H9 (cell line): Measurements from ENCODE around the gene VIPR2. TPM values are rescaled to one million over a fixed set of nuclear protein-coding genes. Genes with fewer than 3 reads are reported as not detected.

Experiments
- DNase-seq: peaks from one replicate; pipeline ENCODE4 v3.0.0-alpha.2; 2017
- H2AFZ ChIP-seq: one replicate; pipeline ENCODE4 v1.6.1; 2013; ENCODE audit warnings: mild to moderate bottlenecking, low read length, control low read depth, moderate library complexity
- H2AK5ac ChIP-seq: 2 replicates; pipeline ENCODE4 v1.6.1; 2013; ENCODE audit warnings: low read length, control low read depth, mixed read lengths; ENCODE audit not compliant: insufficient read length
- H2BK120ac ChIP-seq: one replicate; pipeline ENCODE4 v1.6.1; 2013; ENCODE audit warnings: low read depth, mild to moderate bottlenecking, low read length, control low read depth, inconsistent platforms; ENCODE audit not compliant: poor library complexity, severe bottlenecking
- H2BK12ac ChIP-seq: 2 replicates; pipeline ENCODE4 v1.6.1; 2013; ENCODE audit warnings: low read length, control low read depth, mixed read lengths, low read depth; ENCODE audit not compliant: insufficient read length
- H2BK15ac ChIP-seq: 2 replicates; pipeline ENCODE4 v1.6.1; 2013; ENCODE audit warnings: low read depth, low read length, control low read depth
- H2BK20ac ChIP-seq: one replicate; pipeline ENCODE4 v1.6.1; 2013; ENCODE audit warnings: low read depth, mild to moderate bottlenecking, low read length, control low read depth, inconsistent platforms; ENCODE audit not compliant: poor library complexity, severe bottlenecking
- H2BK5ac ChIP-seq: 2 replicates; pipeline ENCODE4 v1.6.1; 2013; ENCODE audit warnings: low read length, control low read depth, mixed read lengths; ENCODE audit not compliant: insufficient read length
- H3K14ac ChIP-seq: 2 replicates; pipeline ENCODE4 v1.6.1; 2013; ENCODE audit warnings: low read length, control low read depth; ENCODE audit not compliant: insufficient read depth
- H3K18ac ChIP-seq: 2 replicates; pipeline ENCODE4 v1.6.1; 2013; ENCODE audit warnings: low read depth, mild to moderate bottlenecking, mixed read lengths, low read length, control low read depth; ENCODE audit not compliant: insufficient read length
- H3K23ac ChIP-seq: 2 replicates; pipeline ENCODE4 v1.6.1; 2013; ENCODE audit warnings: low read length, control low read depth, mixed read lengths, low read depth; ENCODE audit not compliant: insufficient read length
- H3K23me2 ChIP-seq: 2 replicates; pipeline ENCODE4 v1.6.1; 2013; ENCODE audit warnings: low read depth, mild to moderate bottlenecking, mixed read lengths, low read length, control low read depth; ENCODE audit not compliant: insufficient read length, poor library complexity, severe bottlenecking
- H3K27ac ChIP-seq: 2 replicates; pipeline ENCODE4 v1.5.1; 2013; ENCODE audit warnings: low read length, control low read depth, mixed read lengths, low read depth; ENCODE audit not compliant: insufficient read length
- H3K27me3 ChIP-seq: 2 replicates; pipeline ENCODE4 v1.6.1; 2013; ENCODE audit warnings: low read length, control low read depth, inconsistent platforms; ENCODE audit not compliant: insufficient read depth
- H3K4ac ChIP-seq: 2 replicates; pipeline ENCODE4 v1.6.1; 2013; ENCODE audit warnings: low read depth, mild to moderate bottlenecking, control low read depth, inconsistent platforms, low read length, moderate library complexity
- H3K4me1 ChIP-seq: 2 replicates; pipeline ENCODE4 v1.6.1; 2013; ENCODE audit warnings: low read length, control low read depth, inconsistent platforms; ENCODE audit not compliant: insufficient read depth
- H3K4me2 ChIP-seq: 2 replicates; pipeline ENCODE4 v1.6.1; 2013; ENCODE audit warnings: low read length, control low read depth, mixed read lengths; ENCODE audit not compliant: insufficient read length, insufficient read depth
- H3K56ac ChIP-seq: 2 replicates; pipeline ENCODE4 v1.6.1; 2013; ENCODE audit warnings: low read depth, mild to moderate bottlenecking, mixed read lengths, low read length, control low read depth; ENCODE audit not compliant: insufficient read length
- H3K79me1 ChIP-seq: 2 replicates; pipeline ENCODE4 v1.6.1; 2013; ENCODE audit warnings: low read depth, mild to moderate bottlenecking, moderate library complexity, low read length, control low read depth, inconsistent platforms; ENCODE audit not compliant: insufficient read depth, poor library complexity, severe bottlenecking
- H3K79me2 ChIP-seq: 2 replicates; pipeline ENCODE4 v1.6.1; 2013; ENCODE audit warnings: low read length, control low read depth, inconsistent platforms; ENCODE audit not compliant: insufficient read depth
- H3K9ac ChIP-seq: 2 replicates; pipeline ENCODE4 v1.6.1; 2013; ENCODE audit warnings: low read length, control low read depth, mixed read lengths; ENCODE audit not compliant: insufficient read length; ENCODE audit errors: extremely low read depth
- H3K9me3 ChIP-seq: one replicate; pipeline ENCODE4 v1.6.1; 2013; ENCODE audit warnings: low read depth, low read length, inconsistent platforms; ENCODE audit not compliant: control insufficient read depth
- H3T11ph ChIP-seq: one replicate; pipeline ENCODE4 v1.6.1; 2013; ENCODE audit warnings: mild to moderate bottlenecking, low read length, control low read depth, inconsistent platforms
- H4K20me1 ChIP-seq: one replicate; pipeline ENCODE4 v1.6.1; 2013; ENCODE audit not compliant: control insufficient read depth, insufficient read length, insufficient read depth
- H4K5ac ChIP-seq: 2 replicates; pipeline ENCODE4 v1.6.1; 2013; ENCODE audit warnings: low read depth, mild to moderate bottlenecking, mixed read lengths, low read length, control low read depth; ENCODE audit not compliant: insufficient read length
- H4K8ac ChIP-seq: replicated peaks from 2 replicates; pipeline ENCODE4 v1.6.1; 2013; ENCODE audit warnings: low read length, control low read depth, mixed read lengths, low read depth; ENCODE audit not compliant: insufficient read length
- H4K91ac ChIP-seq: 2 replicates; pipeline ENCODE4 v1.6.1; 2013; ENCODE audit warnings: low read depth, mild to moderate bottlenecking, moderate library complexity, mixed read lengths, low read length, control low read depth; ENCODE audit not compliant: insufficient read length
- H3K27ac Mint-ChIP-seq, 3 experiments: 2 replicates in 2 of 3; 3 replicates in 1 of 3; pipeline ENCODE4 v1.8.0; 2020 to 2021; ENCODE audit warnings: mixed read lengths in 3 of 3, mild to moderate bottlenecking in 1 of 3, moderate library complexity in 1 of 3
- H3K27me3 Mint-ChIP-seq: 2 replicates; pipeline ENCODE4 v1.8.0; 2021; ENCODE audit warnings: low read depth, mild to moderate bottlenecking, moderate library complexity, mixed read lengths
- H3K36me3 Mint-ChIP-seq, 3 experiments: 2 replicates in 2 of 3; 3 replicates in 1 of 3; pipeline ENCODE4 v1.8.0; 2020 to 2021; ENCODE audit warnings: low read depth in 3 of 3, mixed read lengths in 3 of 3; ENCODE audit not compliant: insufficient read depth in 1 of 3
- H3K4me1 Mint-ChIP-seq, 2 experiments: 2 replicates each; pipeline ENCODE4 v1.8.0; 2020; ENCODE audit warnings: mixed read lengths in 2 of 2
- H3K4me3 Mint-ChIP-seq, 2 experiments: 2 replicates in 1 of 2; 3 replicates in 1 of 2; pipeline ENCODE4 v1.8.0; 2020 to 2021; ENCODE audit warnings: mild to moderate bottlenecking in 2 of 2, mixed read lengths in 2 of 2, moderate library complexity in 1 of 2
- H3K9me3 Mint-ChIP-seq, 2 experiments: 2 replicates in 1 of 2; 3 replicates in 1 of 2; pipeline ENCODE4 v1.8.0; 2020; ENCODE audit warnings: mild to moderate bottlenecking in 2 of 2, mixed read lengths in 2 of 2, moderate library complexity in 1 of 2
- WGBS: extraction: QIAGEN DNeasy Blood & Tissue Kit; methylation state at CpG from one replicate; pipeline ENCODE4 v1.1.7; 2013; ENCODE audit warnings: missing lambda C conversion rate, low lambda C conversion rate, mixed read lengths; ENCODE audit not compliant: insufficient read length; ENCODE audit errors: extremely low coverage; 5-methylcytosine and 5-hydroxymethylcytosine counted together
- total RNA-seq: library from RNA; stranded (reverse); gene quantifications from 2 replicates; pipeline ENCODE4 v1.2.1, GENCODE V29; 2021
- TF ChIP-seq, protein P1 (sequence below): fragments of 200-600 bp; sonication (generic); conservative IDR thresholded peaks from 3 replicates; pipeline ENCODE4 v1.8.0; 2021; ENCODE audit warnings: antibody characterized with exemption, mild to moderate bottlenecking

VIPR2 gene
- total RNA-seq, 1 experiment from 2014 or later = 1.6 TPM

DNA sequence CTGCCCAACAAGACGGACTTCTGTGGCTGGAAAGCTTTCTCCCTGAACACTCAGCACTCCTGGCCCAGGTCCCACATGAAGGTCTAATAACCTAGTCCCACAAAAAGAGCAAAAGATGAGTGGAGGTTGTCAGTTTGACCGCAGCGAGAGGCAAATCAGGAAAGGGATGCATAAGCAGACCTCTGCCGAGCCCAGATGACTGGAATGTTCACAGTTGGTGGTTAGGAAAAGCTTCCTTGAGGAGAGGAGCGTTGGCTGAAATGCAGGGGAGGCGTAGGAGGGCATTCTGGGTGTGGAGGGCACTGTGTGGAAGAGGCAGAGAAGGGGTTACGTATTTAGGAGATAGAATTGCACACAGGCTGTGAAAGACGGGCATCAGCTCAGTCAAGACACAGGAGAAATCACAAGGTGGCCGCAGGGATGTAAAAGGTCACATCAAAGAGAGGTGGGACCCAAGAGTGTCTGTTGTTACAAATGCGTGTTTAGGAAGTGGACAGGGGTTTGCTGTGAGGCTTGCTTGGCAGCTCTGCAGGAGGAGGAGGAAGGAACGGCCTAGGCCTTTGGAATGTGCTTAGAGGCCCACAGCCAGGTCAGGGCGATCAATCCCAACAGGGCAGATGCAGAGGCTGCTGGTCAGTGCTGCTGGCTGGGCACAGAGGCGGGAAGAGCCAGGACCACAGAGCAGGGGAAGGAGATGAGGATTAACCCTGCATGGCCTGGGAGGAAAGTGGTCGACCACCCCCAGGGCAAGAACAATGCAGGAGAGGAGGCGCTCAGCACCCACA, 133.5 kb downstream of the VIPR2 start:
- H3K27me3 Mint-ChIP-seq = peaks cover 3% of the 10 kb centered on the region
- no CpG with 5 or more reads among the region's 15 CpGs for WGBS
- H3K9me3 Mint-ChIP-seq = no peaks in the 10 kb centered on the region
- Histone ChIP-seq H4K5ac (no peak overlapping the region), H3K9ac (no peak overlapping the region), H3K23me2 (no peaks in the 10 kb centered on the region), H3K27me3 (no peaks in the 10 kb centered on the region), H4K8ac (no peak overlapping the region), H3K23ac (no peak overlapping the region), H2BK120ac (no peak overlapping the region), H2AK5ac (no peak overlapping the region), H4K91ac (no peak overlapping the region), H2BK12ac (no peak overlapping the region), H3K9me3 (no peaks in the 10 kb centered on the region), H3K18ac (no peak overlapping the region), H3K79me1 (no peaks in the 10 kb centered on the region), H2BK15ac (no peak overlapping the region), H3K14ac (no peak overlapping the region; the same call in 1 of the 2 replicates), H3K4me2 (no peak overlapping the region), H3K4me1 (no peaks in the 10 kb centered on the region), H3T11ph (no peak overlapping the region), H3K79me2 (no peaks in the 10 kb centered on the region), H2BK20ac (no peak overlapping the region), H2BK5ac (no peak overlapping the region), H3K4ac (no peak overlapping the region), H3K27ac (no peak overlapping the region), H4K20me1 (no peaks in the 10 kb centered on the region), H3K56ac (no peak overlapping the region), H2AFZ (no peak overlapping the region)
- no peak for DNase-seq
- no peak overlapping the region for H3K4me3 Mint-ChIP-seq
- TF ChIP-seq, protein P1, sequence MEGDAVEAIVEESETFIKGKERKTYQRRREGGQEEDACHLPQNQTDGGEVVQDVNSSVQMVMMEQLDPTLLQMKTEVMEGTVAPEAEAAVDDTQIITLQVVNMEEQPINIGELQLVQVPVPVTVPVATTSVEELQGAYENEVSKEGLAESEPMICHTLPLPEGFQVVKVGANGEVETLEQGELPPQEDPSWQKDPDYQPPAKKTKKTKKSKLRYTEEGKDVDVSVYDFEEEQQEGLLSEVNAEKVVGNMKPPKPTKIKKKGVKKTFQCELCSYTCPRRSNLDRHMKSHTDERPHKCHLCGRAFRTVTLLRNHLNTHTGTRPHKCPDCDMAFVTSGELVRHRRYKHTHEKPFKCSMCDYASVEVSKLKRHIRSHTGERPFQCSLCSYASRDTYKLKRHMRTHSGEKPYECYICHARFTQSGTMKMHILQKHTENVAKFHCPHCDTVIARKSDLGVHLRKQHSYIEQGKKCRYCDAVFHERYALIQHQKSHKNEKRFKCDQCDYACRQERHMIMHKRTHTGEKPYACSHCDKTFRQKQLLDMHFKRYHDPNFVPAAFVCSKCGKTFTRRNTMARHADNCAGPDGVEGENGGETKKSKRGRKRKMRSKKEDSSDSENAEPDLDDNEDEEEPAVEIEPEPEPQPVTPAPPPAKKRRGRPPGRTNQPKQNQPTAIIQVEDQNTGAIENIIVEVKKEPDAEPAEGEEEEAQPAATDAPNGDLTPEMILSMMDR = no peak
- no peaks in the 10 kb centered on the region for H3K36me3 Mint-ChIP-seq
- peaks cover 18 to 23% of the 10 kb centered on the region in 2 experiments for H3K4me1 Mint-ChIP-seq
- no peak overlapping the region; a peak in 1 of 7 replicates for H3K27ac Mint-ChIP-seq
